Stomach smooth muscle (tissue), 2 donors: ENCODE data around the gene ZBTB16.

Source experiments
- H3K27ac ChIP-seq: one replicate; pipeline ENCODE4 v1.7.0; 2013; ENCODE audit warnings: mild to moderate bottlenecking, low read length, inconsistent platforms
- H3K27me3 ChIP-seq, 2 donors: one replicate each; pipeline ENCODE4 v1.7.0; 2013; ENCODE audit warnings: low read length in 2 of 2; ENCODE audit not compliant: insufficient read depth in 2 of 2, control insufficient read depth in 1 of 2
- H3K36me3 ChIP-seq, 2 donors: one replicate each; pipeline ENCODE4 v1.7.0; 2013; ENCODE audit warnings: low read length in 2 of 2; ENCODE audit not compliant: control insufficient read depth in 2 of 2, insufficient read depth in 2 of 2
- H3K4me1 ChIP-seq: one replicate; pipeline ENCODE4 v1.7.0; 2013; ENCODE audit warnings: low read length; ENCODE audit not compliant: control insufficient read depth, insufficient read depth
- H3K4me3 ChIP-seq, 2 donors: one replicate each; pipeline ENCODE4 v1.7.0; 2013; ENCODE audit warnings: low read length in 2 of 2
- H3K9ac ChIP-seq, 2 donors: one replicate each; pipeline ENCODE4 v1.7.0; 2013; ENCODE audit warnings: low read length in 2 of 2, mild to moderate bottlenecking in 1 of 2
- H3K9me3 ChIP-seq, 2 donors: one replicate each; pipeline ENCODE4 v1.7.0; 2013; ENCODE audit warnings: low read length in 2 of 2; ENCODE audit not compliant: control insufficient read depth in 2 of 2
- donor health status: healthy.
- donor health status: Pancreatic carcinoma.

ZBTB16 gene

DNA sequence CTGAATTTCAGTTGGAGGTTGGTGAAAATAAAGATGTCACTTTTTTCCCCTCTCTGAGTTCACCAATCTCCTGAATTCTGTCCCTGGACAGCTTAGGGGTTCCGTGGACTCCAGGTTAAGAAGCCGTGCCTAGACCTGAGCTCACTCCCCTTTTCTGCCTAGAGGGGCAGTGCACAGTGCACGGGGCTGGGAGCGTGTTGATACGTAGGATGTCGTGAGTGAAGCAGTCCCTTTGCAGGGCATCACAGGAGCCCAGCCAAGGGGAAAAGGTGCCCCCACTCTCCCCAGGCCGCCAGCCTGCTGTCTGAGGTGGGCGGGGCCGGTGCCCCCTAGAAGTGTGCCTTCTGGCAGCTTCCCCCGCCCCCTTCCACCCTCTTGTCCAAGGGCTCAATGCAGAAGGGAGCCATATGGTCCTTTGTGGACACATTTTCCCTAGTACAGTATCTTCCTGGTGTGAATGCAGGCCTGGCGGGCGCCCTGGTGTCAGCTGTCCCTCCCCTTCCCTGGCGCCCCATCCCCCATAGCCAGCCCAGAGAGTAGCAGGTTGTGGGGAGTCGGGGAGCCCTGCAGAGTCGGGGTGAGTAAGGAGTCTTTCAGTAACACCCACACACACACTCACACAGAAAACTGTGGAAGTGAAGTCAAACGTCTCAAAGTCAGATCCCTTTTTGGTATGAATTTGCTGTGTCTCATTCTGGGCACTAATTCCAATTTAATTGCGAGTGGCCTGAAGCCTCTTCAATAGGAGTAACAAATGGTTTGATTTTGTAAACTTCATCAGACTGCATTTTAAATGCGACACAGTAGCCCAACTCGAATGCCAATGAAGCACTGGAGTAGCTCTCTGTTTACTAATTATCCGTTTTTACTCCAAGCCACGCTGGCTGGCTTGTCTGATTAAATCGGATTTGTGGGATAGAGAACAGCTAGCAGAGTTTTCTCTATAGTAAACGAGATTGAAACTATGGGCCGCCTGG lies 169.2 kb downstream of the ZBTB16 start:
- peaks cover 29% of the 10 kb centered on the region for H3K4me1 ChIP-seq
- no peaks in the 10 kb centered on the region for H3K9me3 ChIP-seq
- peak overlapping the region in 1 of 2 donors; percentile 57 for H3K4me3 ChIP-seq
- peaks cover 0 to 6% of the 10 kb centered on the region in 2 donors for H3K36me3 ChIP-seq
- no peak overlapping the region for H3K27ac ChIP-seq
- peak overlapping the region; percentile 4 to 21 for H3K9ac ChIP-seq
- no peaks in the 10 kb centered on the region for H3K27me3 ChIP-seq

DNA sequence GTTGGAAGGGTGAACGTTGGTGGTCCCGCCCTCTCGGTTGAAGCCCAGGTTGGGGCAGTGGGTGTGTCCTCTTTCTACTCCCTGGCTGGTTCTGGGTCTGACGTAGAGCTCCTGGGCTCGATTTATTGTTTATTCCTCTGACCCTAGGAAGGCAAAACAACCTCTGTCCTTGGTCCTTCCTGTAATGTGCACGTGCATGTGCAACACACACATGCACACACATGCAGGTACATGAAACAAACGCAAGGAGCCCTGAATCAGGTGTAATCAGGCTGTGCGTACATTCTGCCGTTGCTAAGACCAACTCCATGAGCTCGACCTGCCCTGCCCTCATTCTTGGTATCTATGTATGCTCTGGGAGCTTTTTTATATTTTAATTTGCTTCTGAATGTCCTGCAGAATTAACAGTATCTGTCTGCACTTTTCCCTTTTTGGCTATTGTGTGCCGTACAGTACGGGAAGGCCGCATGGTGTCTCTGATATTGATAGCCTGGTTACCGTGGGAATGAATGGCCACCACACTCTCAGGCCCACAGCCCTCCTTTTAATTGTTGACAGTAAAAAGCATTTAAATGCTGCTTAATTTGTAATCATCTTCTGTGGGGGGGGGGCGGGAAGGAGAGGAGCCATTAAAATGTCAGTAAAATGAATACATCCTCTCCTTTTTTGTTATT lies 170.7 kb downstream of the ZBTB16 start:
- Histone ChIP-seq H3K27ac (no peak overlapping the region), H3K4me3 (no peak overlapping the region), H3K9ac (no peak overlapping the region), H3K9me3 (no peaks in the 10 kb centered on the region), H3K36me3 (peaks cover 0 to 6% of the 10 kb centered on the region in 2 donors), H3K4me1 (peaks cover 29% of the 10 kb centered on the region), H3K27me3 (no peaks in the 10 kb centered on the region)

DNA sequence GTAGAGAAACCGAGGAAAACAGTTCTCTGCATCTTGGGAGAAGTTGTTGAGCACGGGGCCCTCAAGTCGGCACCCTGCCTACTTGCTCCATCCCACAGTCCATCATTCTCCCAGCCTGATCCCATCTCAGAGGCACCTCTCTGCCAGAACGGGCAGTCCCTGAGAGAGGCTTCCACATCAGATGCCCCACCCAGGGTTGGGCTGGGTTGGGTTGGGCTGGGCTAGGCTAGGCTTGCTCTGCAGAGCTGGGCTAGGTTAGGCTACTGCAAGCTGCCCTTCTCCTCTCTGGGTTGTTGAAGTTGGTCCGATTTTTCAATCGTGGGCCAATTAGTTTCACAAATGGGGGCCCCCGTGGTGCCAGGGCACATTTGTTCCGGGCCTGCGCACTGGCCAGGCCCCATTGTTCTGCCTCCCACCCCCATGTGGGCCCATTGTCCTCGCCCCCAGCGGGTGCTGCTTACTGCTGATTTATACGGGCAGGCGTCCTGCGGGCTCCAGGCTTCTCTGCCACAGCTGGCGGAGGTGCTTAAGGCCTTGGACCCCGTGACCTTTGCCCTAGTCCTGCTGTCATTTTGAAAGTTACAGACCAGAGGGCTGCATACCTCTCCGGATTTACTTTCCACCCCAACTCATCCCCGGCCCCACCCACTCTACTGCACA lies 173.0 kb downstream of the ZBTB16 start:
- no peaks in the 10 kb centered on the region for H3K27me3 ChIP-seq
- peaks cover 32% of the 10 kb centered on the region for H3K4me1 ChIP-seq
- no peaks in the 10 kb centered on the region for H3K36me3 ChIP-seq
- no peak overlapping the region for H3K9ac ChIP-seq
- H3K4me3 ChIP-seq, result no peak overlapping the region
- H3K27ac ChIP-seq, result no peak overlapping the region
- no peaks in the 10 kb centered on the region for H3K9me3 ChIP-seq

DNA sequence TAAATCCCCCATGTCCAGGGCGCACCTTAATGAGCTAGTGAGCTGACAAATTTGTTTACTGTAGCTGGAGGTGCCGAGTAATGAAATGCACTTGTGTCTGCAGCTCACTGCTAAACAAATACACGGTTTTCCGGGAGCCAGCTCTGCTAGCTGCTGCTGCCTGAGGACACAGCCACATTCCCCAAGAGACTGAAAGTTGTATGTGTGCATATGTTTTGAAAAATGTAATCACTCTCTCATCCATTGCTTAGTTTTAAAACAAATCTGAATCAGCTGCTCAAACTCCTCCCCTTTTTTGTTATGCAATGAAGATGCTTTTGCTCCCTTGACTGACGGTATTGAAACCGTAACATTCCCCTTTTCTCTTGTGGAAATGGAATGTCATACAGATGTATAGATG lies 174.2 kb downstream of the ZBTB16 start:
- no peak overlapping the region for H3K9ac ChIP-seq

DNA sequence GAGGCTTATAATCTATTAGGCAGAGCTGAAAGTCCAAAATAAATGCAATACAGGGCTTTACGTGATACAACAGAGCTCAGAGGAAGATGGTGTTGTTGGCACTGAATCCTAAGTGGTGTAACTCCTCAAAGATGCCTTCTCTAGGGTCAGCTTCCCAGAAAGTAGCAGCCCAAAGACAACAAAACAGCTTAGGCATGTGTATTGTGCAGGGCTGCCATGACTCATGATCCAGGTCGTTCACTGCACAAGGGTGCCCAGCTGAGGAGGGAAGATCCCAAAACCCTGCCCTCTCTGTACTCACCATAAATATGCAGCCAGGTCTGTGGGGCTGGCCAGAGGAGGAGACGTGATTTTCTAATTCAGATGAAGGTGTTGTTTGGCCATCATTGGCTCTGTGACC lies 177.3 kb downstream of the ZBTB16 start:
- H3K36me3 ChIP-seq, result peaks cover 0 to 4% of the 10 kb centered on the region in 2 donors
- H3K4me1 ChIP-seq, result peaks cover 18% of the 10 kb centered on the region
- no peaks in the 10 kb centered on the region for H3K9me3 ChIP-seq
- H3K27me3 ChIP-seq, result no peaks in the 10 kb centered on the region
- H3K9ac ChIP-seq, result no peak overlapping the region
- no peak overlapping the region for H3K4me3 ChIP-seq
- H3K27ac ChIP-seq, result no peak overlapping the region

More for the DNA sequence above, 174.2 kb downstream of the ZBTB16 start:
- peaks cover 31% of the 10 kb centered on the region for H3K4me1 ChIP-seq
- no peaks in the 10 kb centered on the region for H3K36me3 ChIP-seq
- no peaks in the 10 kb centered on the region for H3K9me3 ChIP-seq
- H3K27ac ChIP-seq, result no peak overlapping the region
- no peaks in the 10 kb centered on the region for H3K27me3 ChIP-seq
- no peak overlapping the region for H3K4me3 ChIP-seq

DNA sequence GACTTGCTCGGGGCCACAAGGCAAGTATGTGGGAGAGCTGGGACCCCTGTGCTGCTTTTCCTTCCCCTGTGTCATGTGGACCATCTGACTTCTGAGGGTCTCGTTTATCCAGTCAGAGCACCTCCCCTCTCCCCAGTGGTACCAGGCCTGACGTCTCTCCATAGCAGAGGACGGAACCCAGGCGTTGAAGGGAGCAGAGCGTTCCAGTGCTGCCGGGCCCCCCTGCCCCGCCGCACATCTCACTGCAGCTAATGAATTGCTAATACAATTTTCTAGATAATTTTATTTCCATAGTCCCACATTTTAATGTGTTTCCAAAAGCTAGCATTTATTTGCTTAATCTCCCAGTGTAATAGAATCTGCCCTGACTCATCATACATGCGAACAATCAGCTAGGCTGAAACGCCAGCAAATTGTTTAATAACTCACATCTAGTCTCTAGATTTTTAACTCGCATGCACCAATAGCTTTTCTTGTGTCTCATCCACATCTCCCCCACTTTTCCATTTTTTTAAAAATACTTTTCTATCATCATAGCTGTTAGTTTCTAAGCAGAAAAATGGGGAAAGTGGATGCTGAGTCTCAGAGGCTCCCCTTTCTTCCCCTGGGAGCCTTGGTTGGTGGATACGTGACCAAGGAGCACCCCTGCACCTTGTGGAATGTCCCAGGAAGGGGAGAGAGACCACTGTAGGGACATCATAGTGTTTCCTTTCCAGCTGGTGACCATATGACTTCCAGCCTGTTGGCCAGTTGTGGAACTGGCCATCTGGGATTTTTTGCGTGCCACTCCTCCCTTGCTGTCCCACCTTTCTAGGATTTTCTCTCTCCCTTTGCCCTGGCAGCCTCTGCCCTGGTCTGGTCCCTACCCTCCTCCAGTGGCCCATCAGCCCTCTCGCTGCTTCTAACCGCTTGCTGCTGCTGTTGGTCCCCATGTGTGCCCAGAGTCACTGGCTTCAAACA lies 178.1 kb downstream of the ZBTB16 start:
- Histone ChIP-seq H3K36me3 (peaks cover 4 to 12% of the 10 kb centered on the region in 2 donors), H3K27me3 (no peaks in the 10 kb centered on the region), H3K4me3 (no peak overlapping the region), H3K9ac (no peak overlapping the region), H3K9me3 (no peaks in the 10 kb centered on the region), H3K4me1 (peaks cover 17% of the 10 kb centered on the region), H3K27ac (peak overlapping the region; percentile 18)

DNA sequence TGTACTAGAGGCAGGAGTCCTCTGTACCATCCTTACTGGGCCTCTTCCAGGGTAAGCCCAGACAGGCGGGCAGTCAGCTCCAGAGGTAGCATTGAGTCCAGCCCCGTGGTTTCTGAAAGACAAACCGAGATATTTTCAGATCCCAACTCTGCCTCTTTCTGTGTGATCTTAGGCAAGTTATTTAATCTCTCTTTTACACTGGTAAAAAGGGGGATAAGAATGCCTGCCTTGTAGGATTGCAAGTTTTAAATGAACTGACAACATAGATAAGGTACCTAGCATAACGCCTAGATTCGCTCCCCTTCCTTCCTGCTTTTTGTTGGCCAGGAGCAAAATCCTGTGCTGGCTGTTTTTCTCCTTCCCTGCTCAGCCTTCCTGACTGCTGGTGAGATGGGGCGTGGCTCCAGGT lies 180.2 kb downstream of the ZBTB16 start:
- peaks cover 25% of the 10 kb centered on the region for H3K4me1 ChIP-seq
- H3K27me3 ChIP-seq, result no peaks in the 10 kb centered on the region
- no peaks in the 10 kb centered on the region for H3K9me3 ChIP-seq
- no peak overlapping the region for H3K9ac ChIP-seq
- peaks cover 6 to 23% of the 10 kb centered on the region in 2 donors for H3K36me3 ChIP-seq
- H3K27ac ChIP-seq, result no peak overlapping the region
- H3K4me3 ChIP-seq, result no peak overlapping the region

DNA sequence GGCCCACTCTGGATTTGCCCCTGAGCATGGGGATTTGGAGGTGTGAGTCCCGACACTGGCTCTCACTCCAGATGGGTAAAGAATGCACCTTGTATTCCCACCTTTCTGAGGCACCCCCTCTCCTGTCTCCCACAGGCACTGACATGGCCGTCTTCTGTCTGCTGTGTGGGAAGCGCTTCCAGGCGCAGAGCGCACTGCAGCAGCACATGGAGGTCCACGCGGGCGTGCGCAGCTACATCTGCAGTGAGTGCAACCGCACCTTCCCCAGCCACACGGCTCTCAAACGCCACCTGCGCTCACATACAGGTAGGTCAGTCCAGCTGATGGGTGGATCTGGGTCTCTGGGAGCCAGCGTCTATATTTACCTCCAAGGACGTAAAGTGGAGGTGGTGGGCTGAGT lies 182.5 kb downstream of the ZBTB16 start:
- H3K9ac ChIP-seq, result no peak overlapping the region
- no peaks in the 10 kb centered on the region for H3K27me3 ChIP-seq
- H3K4me1 ChIP-seq, result peaks cover 23% of the 10 kb centered on the region
- no peak overlapping the region for H3K27ac ChIP-seq
- H3K9me3 ChIP-seq, result no peaks in the 10 kb centered on the region
- peaks cover 6 to 38% of the 10 kb centered on the region in 2 donors for H3K36me3 ChIP-seq
- no peak overlapping the region for H3K4me3 ChIP-seq

DNA sequence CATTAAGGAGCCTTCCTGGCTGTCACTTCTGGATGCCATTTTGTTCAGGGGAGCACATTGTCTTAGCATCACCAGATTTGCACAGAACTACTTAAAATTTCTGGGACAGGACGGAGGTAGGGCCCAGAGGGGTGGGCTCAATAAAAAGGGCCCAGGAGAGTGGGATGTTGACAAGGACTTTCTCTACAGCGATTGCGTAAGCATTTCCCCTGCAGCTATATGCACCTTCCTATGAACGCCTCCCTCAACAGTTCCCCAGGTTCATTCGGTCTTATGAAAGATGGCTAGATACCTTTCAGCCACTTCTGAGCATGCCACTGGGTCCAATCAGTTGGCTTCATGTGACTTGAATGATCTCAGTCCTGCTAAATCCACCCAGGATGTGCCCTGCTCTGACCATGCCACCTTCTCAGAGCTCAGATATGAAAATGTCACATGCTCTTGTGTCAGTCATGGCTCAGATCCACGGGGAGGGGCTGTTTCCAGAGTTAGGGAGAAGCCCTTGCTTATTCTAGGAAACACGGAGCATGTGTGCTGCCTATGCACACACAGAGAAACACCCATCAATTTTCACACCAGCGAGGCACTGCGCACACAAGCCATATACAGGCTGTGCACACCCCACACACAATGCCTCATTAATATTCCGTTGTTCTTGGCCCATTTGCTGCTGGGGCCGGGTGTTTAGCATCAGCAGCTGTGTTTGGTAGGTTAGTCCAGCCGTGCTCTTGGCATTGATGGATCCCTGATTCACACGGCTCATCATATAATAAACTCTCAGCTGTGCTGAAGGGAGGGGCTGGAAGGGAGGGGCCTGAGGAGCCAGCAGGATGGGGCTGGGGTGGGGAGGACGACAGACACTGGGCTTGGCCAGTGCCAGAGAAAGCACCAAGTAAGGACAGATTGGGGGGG lies 184.2 kb downstream of the ZBTB16 start:
- Histone ChIP-seq H3K9ac (no peak overlapping the region), H3K27ac (no peak overlapping the region), H3K9me3 (no peaks in the 10 kb centered on the region), H3K4me1 (peaks cover 15% of the 10 kb centered on the region), H3K36me3 (peaks cover 17 to 50% of the 10 kb centered on the region in 2 donors), H3K27me3 (no peaks in the 10 kb centered on the region), H3K4me3 (no peak overlapping the region)
